CD4-positive, alpha-beta memory T cell (primary cell): ENCODE measurements around the gene NBPF20. TPM values are rescaled to one million over a fixed set of nuclear protein-coding genes. Genes with fewer than 3 reads are reported as not detected.
"Not testable (repeated sequence)": the region's sequence is repeated elsewhere in the genome, so short reads cannot be mapped to it uniquely, and the experiment has no call there.

Experiments
- CTCF ChIA-PET: fragments of 350-600 bp; sonication (Branson Sonifier 250); formaldehyde crosslinking; loops from one replicate; lab custom pipeline; 2021; ENCODE audit warnings: inconsistent platforms; ENCODE audit not compliant: partially characterized antibody; lab: Charles Lee
- POLR2A ChIA-PET: fragments of 350-600 bp; sonication (Branson Sonifier 250); formaldehyde crosslinking; loops from one replicate; lab custom pipeline; 2021; ENCODE audit not compliant: partially characterized antibody; lab: Charles Lee
- DNase-seq, 5 donors: peaks; one replicate each; pipeline versions ENCODE4 v3.0.0 to v3.0.0-alpha.2; 2020 to 2022; ENCODE audit warnings: mixed read lengths in 1 of 5
- H3K27ac ChIP-seq: one replicate; pipeline ENCODE4 v1.7.0; 2013; ENCODE audit warnings: low read depth, low read length
- H3K27me3 ChIP-seq: 2 replicates; pipeline ENCODE4 v1.7.0; 2013; ENCODE audit warnings: mild to moderate bottlenecking, low read length, moderate library complexity; ENCODE audit not compliant: insufficient read depth
- H3K36me3 ChIP-seq: 2 replicates; pipeline ENCODE4 v1.7.0; 2013; ENCODE audit warnings: mild to moderate bottlenecking, low read length, moderate library complexity; ENCODE audit not compliant: insufficient read depth
- H3K4me1 ChIP-seq: 2 replicates; pipeline ENCODE4 v1.7.0; 2013; ENCODE audit warnings: mild to moderate bottlenecking, low read length, moderate library complexity; ENCODE audit not compliant: insufficient read depth
- H3K4me3 ChIP-seq, 2 donors: one replicate each; pipeline ENCODE4 v1.7.0; 2013; ENCODE audit warnings: low read length in 2 of 2, mild to moderate bottlenecking in 1 of 2
- H3K9me3 ChIP-seq, 2 donors: one replicate each; pipeline ENCODE4 v1.7.0; 2013; ENCODE audit warnings: low read length in 2 of 2, control low read depth in 1 of 2; ENCODE audit not compliant: control insufficient read depth in 1 of 2
- H3K27ac Mint-ChIP-seq, 7 donors: one replicate each; pipeline ENCODE4 v1.8.0; 2020 to 2021; ENCODE audit warnings: mixed read lengths in 7 of 7, mild to moderate bottlenecking in 6 of 7, inconsistent platforms in 3 of 7, moderate library complexity in 3 of 7
- H3K27me3 Mint-ChIP-seq, 2 donors: one replicate each; pipeline ENCODE4 v1.8.0; 2020 to 2021; ENCODE audit warnings: mixed read lengths in 2 of 2
- H3K36me3 Mint-ChIP-seq, 2 donors: one replicate each; pipeline ENCODE4 v1.8.0; 2020 to 2021; ENCODE audit warnings: mixed read lengths in 2 of 2, inconsistent platforms in 1 of 2, mild to moderate bottlenecking in 1 of 2
- H3K4me1 Mint-ChIP-seq, 4 donors: one replicate each; pipeline ENCODE4 v1.8.0; 2020 to 2021; ENCODE audit warnings: mixed read lengths in 4 of 4, mild to moderate bottlenecking in 1 of 4
- H3K4me3 Mint-ChIP-seq, 8 donors: one replicate each; pipeline ENCODE4 v1.8.0; 2020 to 2021; ENCODE audit warnings: mixed read lengths in 8 of 8, mild to moderate bottlenecking in 7 of 8, moderate library complexity in 6 of 8, inconsistent platforms in 3 of 8
- H3K9me3 Mint-ChIP-seq, 8 donors: one replicate each; pipeline ENCODE4 v1.8.0; 2020 to 2021; ENCODE audit warnings: mixed read lengths in 8 of 8, mild to moderate bottlenecking in 5 of 8, inconsistent platforms in 3 of 8, moderate library complexity in 1 of 8
- intact Hi-C: fragments of 100-400 bp; cut with micrococcal nuclease; formaldehyde crosslinking; loops from one replicate; pipeline ENCODE4 v1.15.1; 2023
- polyA plus RNA-seq, 2 donors: library from polyadenylated mRNA; unstranded; fragments of 300-500 nt; fragmentation: Illumina TruSeq; gene quantifications; one replicate each; pipeline ENCODE4 v1.2.3, GENCODE V29; 2021
- total RNA-seq, 2 experiments: library from RNA; stranded (reverse); gene quantifications; one replicate each; pipeline ENCODE4 v1.2.3, GENCODE V29; 2021

The NBPF20 gene
- total and polyA plus RNA-seq, 4 experiments from 2014 or later, result 0.01 to 5.3 (median 2.3) TPM

- DNase-seq, H3K27ac ChIP-seq, H3K4me3 ChIP-seq, H3K4me1 ChIP-seq, H3K4me3 Mint-ChIP-seq, H3K27ac Mint-ChIP-seq, H3K27me3 ChIP-seq, H3K4me1 Mint-ChIP-seq, H3K9me3 ChIP-seq, intact Hi-C loops, CTCF ChIA-PET, H3K9me3 Mint-ChIP-seq, POLR2A ChIA-PET, H3K36me3 Mint-ChIP-seq, H3K36me3 ChIP-seq: not testable (repeated sequence)
- peaks cover 8 to 11% of the 10 kb centered on the region in 2 donors for H3K27me3 Mint-ChIP-seq
These were observed 27.1 kb upstream of the NBPF20 start for GRCh38 chr1:145452506-145452905.

GRCh38 chr1:145451914-145452313 lies 26.5 kb upstream of the NBPF20 start:
- intact Hi-C loops, result not testable (repeated sequence)

GRCh38 chr1:145445219-145445618 lies 19.8 kb upstream of the NBPF20 start:
- H3K4me1 ChIP-seq, H3K9me3 Mint-ChIP-seq, POLR2A ChIA-PET, CTCF ChIA-PET, H3K9me3 ChIP-seq, H3K4me3 ChIP-seq, H3K4me3 Mint-ChIP-seq, H3K27me3 ChIP-seq, H3K36me3 ChIP-seq, H3K27ac ChIP-seq, DNase-seq, H3K36me3 Mint-ChIP-seq, H3K4me1 Mint-ChIP-seq, intact Hi-C loops, H3K27me3 Mint-ChIP-seq, H3K27ac Mint-ChIP-seq: not testable (repeated sequence)

More at GRCh38 chr1:145451914-145452313, 26.5 kb upstream of the NBPF20 start:
- POLR2A ChIA-PET, H3K4me3 ChIP-seq, CTCF ChIA-PET, H3K9me3 ChIP-seq, H3K36me3 Mint-ChIP-seq, H3K27me3 ChIP-seq, H3K27ac ChIP-seq, H3K9me3 Mint-ChIP-seq, H3K36me3 ChIP-seq, H3K4me1 Mint-ChIP-seq, H3K27ac Mint-ChIP-seq, H3K4me3 Mint-ChIP-seq, H3K4me1 ChIP-seq: not testable (repeated sequence)
- DNase-seq, result peak in 3 of 5 donors; percentile 17 to 18 (median 17)
- H3K27me3 Mint-ChIP-seq, result peaks cover 8 to 11% of the 10 kb centered on the region in 2 donors

GRCh38 chr1:145442340-145442739 lies 16.9 kb upstream of the NBPF20 start:
- H3K27ac Mint-ChIP-seq, DNase-seq, H3K4me3 ChIP-seq, intact Hi-C loops, H3K4me3 Mint-ChIP-seq, H3K4me1 ChIP-seq, CTCF ChIA-PET, H3K36me3 Mint-ChIP-seq, H3K27me3 Mint-ChIP-seq, H3K4me1 Mint-ChIP-seq, POLR2A ChIA-PET, H3K9me3 Mint-ChIP-seq, H3K36me3 ChIP-seq, H3K27me3 ChIP-seq, H3K27ac ChIP-seq, H3K9me3 ChIP-seq: not testable (repeated sequence)

GRCh38 chr1:145431363-145432256 lies 6.2 kb upstream of the NBPF20 start:
- H3K27ac Mint-ChIP-seq, POLR2A ChIA-PET, H3K27me3 ChIP-seq, intact Hi-C loops, H3K9me3 ChIP-seq, H3K4me3 ChIP-seq, H3K27ac ChIP-seq, H3K36me3 ChIP-seq, H3K36me3 Mint-ChIP-seq, CTCF ChIA-PET, H3K4me1 ChIP-seq: not testable (repeated sequence)
- Mint-ChIP-seq H3K9me3 (peaks cover 0 to 30% (median 20%) of the 10 kb centered on the region in 8 donors), H3K27me3 (peaks cover 31 to 37% of the 10 kb centered on the region in 2 donors), H3K4me3 (peak overlapping the region; percentile 28 to 78 (median 68)), H3K4me1 (peaks cover 0 to 15% (median 7%) of the 10 kb centered on the region in 4 donors)
- peak in 1 of 5 donors; percentile 13 for DNase-seq

- H3K27ac ChIP-seq, intact Hi-C loops, H3K27ac Mint-ChIP-seq, H3K4me3 ChIP-seq, H3K4me1 ChIP-seq, H3K9me3 ChIP-seq, H3K36me3 ChIP-seq, H3K36me3 Mint-ChIP-seq, H3K27me3 ChIP-seq, CTCF ChIA-PET, POLR2A ChIA-PET, DNase-seq: not testable (repeated sequence)
- Mint-ChIP-seq H3K27me3 (peaks cover 31 to 37% of the 10 kb centered on the region in 2 donors), H3K4me3 (peak overlapping the region in 4 of 8 donors; percentile 30 to 78 (median 44)), H3K4me1 (peaks cover 0 to 15% (median 7%) of the 10 kb centered on the region in 4 donors), H3K9me3 (peaks cover 0 to 30% (median 20%) of the 10 kb centered on the region in 8 donors)
These were observed 5.4 kb upstream of the NBPF20 start for GRCh38 chr1:145430830-145431229.

- H3K4me3 Mint-ChIP-seq, H3K27me3 ChIP-seq, H3K27ac ChIP-seq, H3K36me3 Mint-ChIP-seq, CTCF ChIA-PET, POLR2A ChIA-PET, DNase-seq, H3K9me3 ChIP-seq, H3K27ac Mint-ChIP-seq, intact Hi-C loops, H3K4me3 ChIP-seq, H3K36me3 ChIP-seq, H3K4me1 ChIP-seq: not testable (repeated sequence)
- peaks cover 3 to 26% (median 15%) of the 10 kb centered on the region in 4 donors for H3K4me1 Mint-ChIP-seq
- peaks cover 0 to 30% (median 20%) of the 10 kb centered on the region in 8 donors for H3K9me3 Mint-ChIP-seq
- peaks cover 31 to 40% of the 10 kb centered on the region in 2 donors for H3K27me3 Mint-ChIP-seq
These were observed 3.9 kb upstream of the NBPF20 start for GRCh38 chr1:145429329-145429728.
